M059J (cell line): ENCODE data around the gene UNC13B. TPM values are rescaled to one million over a fixed set of nuclear protein-coding genes. Genes with fewer than 3 reads are reported as not detected.
"Not testable (repeated sequence)": the region's sequence is repeated elsewhere in the genome, so short reads cannot be mapped to it uniquely, and the experiment has no call there.

ENCODE experiments used
- DNase-seq: peaks from one replicate; pipeline ENCODE4 v3.0.0-alpha.2; 2012; ENCODE audit warnings: low read depth
- total RNA-seq: library from RNA; depleted of rRNA; stranded (reverse); fragments of >200 nt; shearing (Covaris generic); gene quantifications from 2 replicates; pipeline ENCODE4 v1.2.3, GENCODE V29; 2014; rRNA removed

Gene UNC13B
- total RNA-seq = 16.1 and 18.5 TPM in 2 replicates

GRCh38 chr9:35161713-35162604 is at the start of gene UNC13B:
TSS of gene UNC13B (plus strand) at chr9:35162009. CDS start at chr9:35162284, 275 bp downstream.
- peak; percentile 95 for DNase-seq

- DNase-seq = peak; percentile 81
Measured at GRCh38 chr9:35112257-35113020, 49.4 kb upstream of the UNC13B start.

GRCh38 chr9:35114113-35114839 is 47.5 kb upstream of the UNC13B start:
- peak; percentile 99 for DNase-seq

- peak; percentile 80 for DNase-seq
Measured at GRCh38 chr9:35114840-35115628, 46.8 kb upstream of the UNC13B start.

GRCh38 chr9:35115680-35116538 is 45.9 kb upstream of the UNC13B start, which contains the start of gene ATOSB:
TSS of gene ATOSB (minus strand) at chr9:35115862. CDS start at chr9:35108274, 7,588 bp downstream.
- DNase-seq = peak; percentile 98

- DNase-seq = no peak
Measured at GRCh38 chr9:35116539-35116897, 45.3 kb upstream of the UNC13B start.

- peak; percentile 95 for DNase-seq
Measured at GRCh38 chr9:35116898-35117551, 44.8 kb upstream of the UNC13B start.

GRCh38 chr9:35134920-35135319 is 26.9 kb upstream of the UNC13B start:
- DNase-seq = no peak

- DNase-seq = no peak
Measured at GRCh38 chr9:35135988-35136387, 25.8 kb upstream of the UNC13B start.

GRCh38 chr9:35136866-35137265 is 24.9 kb upstream of the UNC13B start:
- DNase-seq = peak; percentile 27

GRCh38 chr9:35140093-35140492 is 21.7 kb upstream of the UNC13B start:
- DNase-seq = no peak

GRCh38 chr9:35142037-35142436 is 19.8 kb upstream of the UNC13B start:
- no peak for DNase-seq

GRCh38 chr9:35147941-35148563 is 13.8 kb upstream of the UNC13B start:
- not testable (repeated sequence) for DNase-seq

- no peak for DNase-seq
Measured at GRCh38 chr9:35152926-35153325, 8.9 kb upstream of the UNC13B start.

- no peak for DNase-seq
Measured at GRCh38 chr9:35156781-35157180, 5.0 kb upstream of the UNC13B start.

- DNase-seq = not testable (repeated sequence)
Measured at GRCh38 chr9:35157836-35158235, 4.0 kb upstream of the UNC13B start.

GRCh38 chr9:35158501-35159280 is 3.1 kb upstream of the UNC13B start:
- no peak for DNase-seq

- no peak for DNase-seq
Measured at GRCh38 chr9:35162605-35163315, 951 bp downstream of the UNC13B start.
